Ammon's horn (tissue), 1 donor: Measurements from ENCODE around the gene PLAC8.
"Not testable (repeated sequence)": the region's sequence is repeated elsewhere in the genome, so short reads cannot be mapped to it uniquely, and the experiment has no call there.

ENCODE experiments used
- DNase-seq: peaks from one replicate; pipeline ENCODE4 v3.0.0-alpha.2; 2016; ENCODE audit warnings: low spot score

The PLAC8 gene, protein sequence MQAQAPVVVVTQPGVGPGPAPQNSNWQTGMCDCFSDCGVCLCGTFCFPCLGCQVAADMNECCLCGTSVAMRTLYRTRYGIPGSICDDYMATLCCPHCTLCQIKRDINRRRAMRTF

GRCh38 chr4:83114576-83114975 is at the start of gene PLAC8:
Gene PLAC8 (minus strand): TSS chr4:83114729. CDS start chr4:83107921, 6,808 bp downstream.
- no peak for DNase-seq

DNA sequence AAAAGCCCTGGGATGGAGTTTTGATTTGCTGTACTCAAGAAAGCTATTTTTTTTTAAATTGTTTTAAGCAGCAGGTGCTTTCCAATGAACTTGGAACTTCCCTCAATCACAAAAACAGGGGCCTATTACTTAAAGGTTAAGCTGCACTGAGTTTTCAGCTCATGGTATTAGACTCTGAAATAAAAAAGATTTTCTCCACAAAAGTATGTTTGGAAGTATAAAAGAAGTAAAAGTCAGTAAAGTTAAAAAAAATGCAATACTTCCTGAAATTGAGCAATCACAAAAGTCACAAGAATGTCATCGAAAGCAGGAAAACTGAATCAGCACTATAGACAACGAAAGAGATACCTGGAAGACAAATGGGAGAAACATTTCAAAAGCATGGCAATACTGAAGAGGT is 38.9 kb upstream of the PLAC8 start:
- DNase-seq = no peak

GRCh38 chr4:83152746-83153145 is 38.2 kb upstream of the PLAC8 start:
- DNase-seq = no peak

- DNase-seq = no peak
These were observed 37.1 kb upstream of the PLAC8 start for GRCh38 chr4:83151651-83152050.

GRCh38 chr4:83150653-83151330 is 36.3 kb upstream of the PLAC8 start:
- no peak for DNase-seq

- no peak for DNase-seq
These were observed 35.5 kb upstream of the PLAC8 start for GRCh38 chr4:83149865-83150652.

DNA sequence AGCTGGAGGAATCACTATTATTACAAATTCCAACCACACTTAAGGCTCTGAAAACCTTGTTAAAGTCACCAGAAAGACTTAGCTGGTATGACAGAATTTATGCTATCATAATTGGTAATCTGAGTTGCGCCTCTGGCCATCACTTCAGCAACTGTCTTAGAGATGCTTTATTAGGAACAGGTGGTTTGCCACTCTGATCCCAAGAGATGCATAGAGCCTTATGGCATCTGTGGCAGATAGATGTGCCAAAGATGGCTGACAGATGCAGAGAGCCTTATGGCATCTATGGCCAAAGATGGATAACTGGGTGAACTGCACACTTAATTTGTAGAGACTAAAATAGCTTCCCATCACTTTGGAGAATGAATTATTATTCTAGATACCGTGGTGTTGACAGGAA is 32.3 kb upstream of the PLAC8 start:
- no peak for DNase-seq

DNA sequence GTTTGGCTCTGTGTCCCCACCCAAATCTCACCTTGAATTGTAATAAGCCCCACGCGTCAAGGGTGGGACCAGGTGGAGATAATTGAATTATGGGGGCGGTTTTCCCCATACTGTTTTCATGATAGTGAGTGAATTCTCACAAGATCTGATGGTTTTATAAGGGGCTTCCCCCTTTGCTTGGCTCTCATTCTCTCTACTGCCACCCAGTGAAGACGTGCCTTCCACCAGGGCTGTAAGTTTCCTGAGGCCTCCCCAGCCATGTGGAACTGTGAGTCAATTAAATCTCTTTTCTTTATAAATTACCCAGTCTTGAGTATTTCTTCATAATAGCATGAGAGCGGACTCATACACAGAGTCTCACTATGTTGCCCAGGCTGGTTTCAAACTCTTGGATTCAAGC is 31.2 kb upstream of the PLAC8 start:
- DNase-seq = not testable (repeated sequence)

DNA sequence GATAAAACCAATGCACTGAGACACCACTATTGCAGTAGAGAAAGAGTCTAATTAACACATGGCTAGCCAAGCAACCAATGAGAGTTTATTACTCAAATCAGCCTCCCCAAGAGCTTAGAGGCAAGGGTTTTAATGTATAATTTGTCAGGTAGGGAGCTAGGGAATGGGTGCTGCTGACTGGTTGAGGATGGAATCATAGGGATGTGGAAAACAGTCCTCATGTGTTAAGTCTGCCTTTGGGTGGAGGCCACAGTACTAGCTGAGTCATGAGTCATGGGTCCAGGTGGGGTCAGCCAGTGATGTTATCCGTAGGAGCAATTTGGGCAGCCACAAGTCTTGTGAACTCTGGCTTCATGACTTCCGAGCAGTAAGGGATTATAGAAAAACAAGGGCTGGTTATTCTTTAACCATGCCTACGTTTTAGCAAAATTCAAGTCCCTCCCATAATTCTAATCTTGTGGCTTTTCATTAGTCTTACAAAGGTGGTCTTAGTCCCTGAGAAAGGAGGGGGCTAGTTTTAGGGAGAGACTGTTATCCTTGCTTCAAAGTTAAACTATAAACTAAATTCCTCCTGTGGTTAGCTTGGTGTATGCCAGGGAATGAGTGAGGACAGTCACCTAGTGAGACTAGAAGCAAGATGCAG is 25.1 kb upstream of the PLAC8 start:
- DNase-seq = no peak

- DNase-seq = no peak
These were observed 24.4 kb upstream of the PLAC8 start for GRCh38 chr4:83138946-83139345.

- DNase-seq = no peak
These were observed 17.5 kb upstream of the PLAC8 start for GRCh38 chr4:83132065-83132464.

DNA sequence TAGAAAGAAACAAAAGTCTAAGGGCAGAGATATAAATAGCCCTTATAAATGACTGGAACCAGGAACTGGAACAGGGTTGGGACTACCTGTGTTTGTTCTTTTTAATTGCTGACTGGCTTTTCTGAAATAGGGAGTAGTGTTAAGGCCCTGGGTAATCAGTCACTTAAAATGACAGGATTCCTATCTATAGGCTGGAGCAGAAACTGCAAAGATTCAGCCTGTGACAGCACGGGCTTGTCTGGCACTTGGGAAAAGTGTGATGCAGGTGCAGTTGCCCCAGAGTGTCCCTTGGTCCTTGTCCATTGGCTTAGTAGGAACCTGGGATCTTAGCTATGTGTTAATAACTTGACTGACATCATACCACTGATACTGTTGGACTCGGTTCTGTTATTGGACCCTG is 14.7 kb upstream of the PLAC8 start:
- DNase-seq = no peak

DNA sequence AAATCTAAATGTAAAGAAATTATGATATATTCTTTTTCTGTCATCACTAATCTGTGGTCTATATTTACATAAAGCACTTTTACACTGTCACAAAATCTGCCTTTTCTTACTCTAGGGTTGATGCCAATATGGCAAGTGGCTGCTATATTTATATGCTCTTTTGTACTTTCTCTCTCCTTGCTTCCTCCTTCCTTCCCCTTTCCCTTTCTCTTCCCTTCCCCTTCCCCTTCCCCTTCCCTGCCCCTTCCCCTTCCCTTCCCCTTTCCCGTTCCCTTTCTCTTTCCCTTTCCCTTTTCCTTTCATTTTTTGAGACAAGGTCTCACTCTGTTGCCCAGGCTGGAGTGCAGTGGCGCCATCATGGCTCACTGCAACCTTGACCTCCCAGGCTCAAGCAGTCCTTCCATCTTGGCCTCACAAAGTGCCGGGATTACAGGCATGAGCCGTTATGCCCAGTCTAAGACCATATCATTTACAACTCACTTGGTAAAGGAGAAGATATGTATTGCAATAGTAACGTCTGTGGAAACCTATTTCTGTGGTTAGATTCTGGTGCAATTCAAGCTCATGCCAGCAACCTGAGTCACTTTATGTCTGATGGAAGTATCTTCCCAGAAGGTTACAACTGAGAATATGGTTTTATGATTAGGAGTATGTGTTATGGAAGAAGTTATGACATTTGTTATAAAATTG is 13.9 kb upstream of the PLAC8 start:
- no peak for DNase-seq

GRCh38 chr4:83125738-83126141 is 11.2 kb upstream of the PLAC8 start:
- peak; percentile 16 for DNase-seq

DNA sequence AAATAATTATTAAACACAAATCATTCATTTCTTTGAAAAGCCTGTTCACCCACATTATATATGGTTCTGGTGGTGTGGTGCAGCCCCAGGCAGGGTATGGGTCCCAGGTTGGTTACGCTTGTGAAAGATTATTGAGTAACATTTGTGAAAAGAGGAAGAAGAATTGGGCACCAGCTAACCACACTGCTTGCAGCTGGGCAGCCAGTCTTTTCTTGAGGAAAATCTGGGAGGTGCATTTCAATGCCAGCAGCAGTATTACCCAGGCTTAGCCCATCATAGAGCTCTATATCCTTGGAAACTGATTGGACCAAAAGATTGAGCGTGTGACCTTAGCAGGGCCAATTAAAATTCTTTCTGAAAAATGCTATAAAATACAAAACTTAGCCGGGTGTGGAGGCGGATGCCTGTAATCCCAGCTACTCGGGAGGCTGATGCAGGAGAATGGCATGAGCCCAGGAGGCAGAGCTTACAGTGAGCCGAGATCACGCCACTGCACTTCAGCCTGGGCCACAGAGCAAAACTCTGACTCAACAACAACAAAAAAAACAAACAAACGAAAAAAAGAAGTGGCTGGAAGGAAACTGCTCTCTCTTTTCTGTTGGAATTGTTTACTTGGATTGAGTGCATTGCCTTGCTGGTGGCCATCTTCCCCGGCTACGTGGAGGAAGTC is 9.7 kb upstream of the PLAC8 start:
- DNase-seq = peak; percentile 57

GRCh38 chr4:83121246-83121645 is 6.7 kb upstream of the PLAC8 start:
- DNase-seq = no peak

- no peak for DNase-seq
These were observed 4.3 kb upstream of the PLAC8 start for GRCh38 chr4:83118869-83119268.

GRCh38 chr4:83115656-83116285 is 1.2 kb upstream of the PLAC8 start:
- no peak for DNase-seq

DNA sequence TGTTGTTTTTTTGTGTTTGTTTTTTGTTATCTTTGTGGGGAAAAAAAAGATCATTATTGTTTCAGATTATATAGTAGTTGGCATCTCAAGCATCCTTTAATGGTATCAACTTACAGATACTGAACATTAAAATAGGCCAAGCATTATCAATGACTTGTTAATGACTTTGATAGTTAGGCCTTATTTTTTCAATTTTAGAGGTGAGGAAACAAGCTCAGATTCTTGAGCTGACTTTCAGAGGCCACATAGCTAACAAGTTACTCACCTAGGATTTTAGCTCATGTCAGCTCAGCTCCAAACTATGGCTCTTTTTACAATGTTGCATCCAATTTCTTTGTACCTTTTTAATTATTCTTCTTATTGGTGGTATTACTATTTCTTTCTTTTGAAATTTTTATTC is 471 bp upstream of the PLAC8 start:
- no peak for DNase-seq

- DNase-seq = no peak
These were observed 1.1 kb downstream of the PLAC8 start for GRCh38 chr4:83113429-83113786.

DNA sequence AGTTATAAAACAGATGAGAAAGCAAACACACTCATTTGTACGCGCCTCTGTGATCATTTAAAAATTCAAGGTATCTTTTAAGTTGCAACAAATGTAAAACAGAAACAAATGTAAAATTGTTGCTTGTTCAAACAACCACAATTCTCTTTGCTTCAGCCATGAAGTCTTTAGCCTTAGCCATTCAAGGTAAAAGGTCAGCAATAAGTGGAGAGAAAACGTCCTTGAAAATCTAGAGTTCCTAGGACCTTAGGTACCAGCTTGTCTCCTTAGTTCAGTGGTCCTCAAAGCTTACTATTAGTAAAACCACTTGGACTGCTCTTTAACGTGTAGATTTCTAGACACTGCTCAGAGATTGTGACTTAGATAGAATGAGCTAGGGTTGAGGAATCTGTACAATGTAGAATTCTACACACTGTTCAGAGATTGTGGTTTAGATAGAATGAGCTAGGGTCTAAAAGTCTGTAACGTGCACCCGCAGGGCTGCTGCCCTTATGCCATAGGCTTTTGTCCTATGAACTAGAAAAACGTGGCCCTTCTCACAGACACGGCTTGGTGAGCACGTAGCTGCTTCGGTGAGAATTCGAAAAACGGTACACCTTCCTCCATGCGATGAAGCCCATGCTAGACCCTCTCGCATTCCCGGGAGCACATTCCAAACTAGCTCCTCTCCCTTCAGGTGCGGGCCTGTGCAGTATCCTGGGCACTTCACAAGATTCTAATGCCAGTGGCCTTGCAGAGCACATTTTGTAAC is 1.7 kb downstream of the PLAC8 start:
- no peak for DNase-seq
